Adrenal gland (tissue), 5 donors: Measurements from ENCODE around the gene NNMT.

Source experiments
- POLR2A ChIP-seq, 2 donors: fragments of 450-650 bp; IDR thresholded peaks; one replicate each; pipeline ENCODE4 v1.6.1; 2017; ENCODE audit warnings: antibody characterized with exemption in 2 of 2, mild to moderate bottlenecking in 2 of 2, moderate library complexity in 1 of 2
- TF ChIP-seq, protein P1 (sequence below), 6 experiments: fragments of 450-650 bp in 4 of 6; fragments of 200-600 bp in 2 of 6; sonication (generic) in 1 of 6; IDR thresholded peaks; 1 replicate in 5 of 6; 2 replicates in 1 of 6; pipeline versions ENCODE4 v1.5.1 to v1.8.0; 2016 to 2021; ENCODE audit warnings: antibody characterized with exemption in 6 of 6, mild to moderate bottlenecking in 2 of 6, moderate library complexity in 1 of 6
- donor health status: DM: no; HTN: no; CAD: no.

DNA sequence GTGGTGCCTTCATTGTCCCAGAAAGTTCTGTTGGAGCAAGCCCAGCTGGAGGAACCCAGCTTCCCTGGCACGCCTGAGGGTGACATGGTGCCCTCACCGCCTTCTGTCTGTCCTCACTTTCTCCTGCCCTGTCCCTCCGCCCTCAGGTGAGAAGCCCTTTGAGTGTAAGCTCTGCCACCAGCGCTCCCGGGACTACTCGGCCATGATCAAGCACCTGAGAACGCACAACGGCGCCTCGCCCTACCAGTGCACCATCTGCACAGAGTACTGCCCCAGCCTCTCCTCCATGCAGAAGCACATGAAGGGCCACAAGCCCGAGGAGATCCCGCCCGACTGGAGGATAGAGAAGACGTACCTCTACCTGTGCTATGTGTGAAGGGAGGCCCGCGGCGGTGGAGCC, 46.0 kb upstream of the NNMT start:
- TF ChIP-seq, protein P1, sequence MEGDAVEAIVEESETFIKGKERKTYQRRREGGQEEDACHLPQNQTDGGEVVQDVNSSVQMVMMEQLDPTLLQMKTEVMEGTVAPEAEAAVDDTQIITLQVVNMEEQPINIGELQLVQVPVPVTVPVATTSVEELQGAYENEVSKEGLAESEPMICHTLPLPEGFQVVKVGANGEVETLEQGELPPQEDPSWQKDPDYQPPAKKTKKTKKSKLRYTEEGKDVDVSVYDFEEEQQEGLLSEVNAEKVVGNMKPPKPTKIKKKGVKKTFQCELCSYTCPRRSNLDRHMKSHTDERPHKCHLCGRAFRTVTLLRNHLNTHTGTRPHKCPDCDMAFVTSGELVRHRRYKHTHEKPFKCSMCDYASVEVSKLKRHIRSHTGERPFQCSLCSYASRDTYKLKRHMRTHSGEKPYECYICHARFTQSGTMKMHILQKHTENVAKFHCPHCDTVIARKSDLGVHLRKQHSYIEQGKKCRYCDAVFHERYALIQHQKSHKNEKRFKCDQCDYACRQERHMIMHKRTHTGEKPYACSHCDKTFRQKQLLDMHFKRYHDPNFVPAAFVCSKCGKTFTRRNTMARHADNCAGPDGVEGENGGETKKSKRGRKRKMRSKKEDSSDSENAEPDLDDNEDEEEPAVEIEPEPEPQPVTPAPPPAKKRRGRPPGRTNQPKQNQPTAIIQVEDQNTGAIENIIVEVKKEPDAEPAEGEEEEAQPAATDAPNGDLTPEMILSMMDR (IDR thresholded peaks at IDR 0.05), result no peak
- TF ChIP-seq POLR2A (IDR thresholded peaks at IDR 0.05), result no peak
